IPS-20b (cell line): Measurements from ENCODE around the gene SUSD2.

ENCODE experiments used
- H3K27ac ChIP-seq: one replicate; pipeline ENCODE4 v1.5.1; 2013; ENCODE audit warnings: low read length
- H3K27me3 ChIP-seq: 2 replicates; pipeline ENCODE4 v1.6.1; 2013; ENCODE audit warnings: mild to moderate bottlenecking, low read length, inconsistent platforms; ENCODE audit not compliant: insufficient read depth
- H3K36me3 ChIP-seq: 2 replicates; pipeline ENCODE4 v1.6.1; 2013; ENCODE audit warnings: low read depth, mild to moderate bottlenecking, inconsistent platforms, low read length, moderate library complexity; ENCODE audit not compliant: insufficient read depth
- H3K4me1 ChIP-seq: 2 replicates; pipeline ENCODE4 v1.6.1; 2013; ENCODE audit warnings: mild to moderate bottlenecking, control low read depth, inconsistent platforms, low read length, moderate library complexity; ENCODE audit not compliant: insufficient read depth
- H3K4me3 ChIP-seq: 2 replicates; pipeline ENCODE4 v1.5.1; 2013; ENCODE audit warnings: mild to moderate bottlenecking, low read length, inconsistent platforms
- H3K9ac ChIP-seq: 2 replicates; pipeline ENCODE4 v1.6.1; 2013; ENCODE audit warnings: low read depth, mild to moderate bottlenecking, inconsistent platforms, low read length, moderate library complexity
- H3K9me3 ChIP-seq: 2 replicates; pipeline ENCODE4 v1.6.1; 2013; ENCODE audit warnings: mild to moderate bottlenecking, low read depth, low read length, inconsistent platforms; ENCODE audit not compliant: insufficient read depth

SUSD2 gene

GRCh38 chr22:24165673-24166072 is 15.6 kb upstream of the SUSD2 start:
- Histone ChIP-seq H3K36me3 (peaks cover 32% of the 10 kb centered on the region), H3K9me3 (no peaks in the 10 kb centered on the region), H3K4me1 (no peaks in the 10 kb centered on the region), H3K27ac (no peak overlapping the region), H3K27me3 (no peaks in the 10 kb centered on the region), H3K9ac (no peak overlapping the region), H3K4me3 (no peak overlapping the region)

DNA sequence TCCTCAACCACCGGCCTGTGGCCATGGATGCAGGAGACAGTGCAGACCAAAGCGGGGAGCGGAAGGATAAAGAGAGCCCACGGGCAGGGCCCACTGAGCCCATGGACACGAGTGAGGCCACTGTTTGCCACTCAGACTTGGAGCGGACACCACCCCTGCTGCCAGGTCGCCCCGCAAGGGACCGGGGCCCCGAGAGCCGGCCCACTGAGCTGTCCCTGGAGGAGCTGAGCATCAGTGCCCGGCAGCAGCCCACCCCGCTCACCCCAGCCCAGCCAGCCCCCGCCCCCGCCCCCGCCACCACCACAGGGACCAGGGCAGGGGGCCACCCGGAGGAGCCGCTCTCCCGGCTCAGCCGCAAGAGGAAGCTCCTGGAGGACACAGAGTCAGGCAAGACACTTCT is 14.5 kb upstream of the SUSD2 start:
- Histone ChIP-seq H3K9ac (no peak overlapping the region), H3K27ac (no peak overlapping the region), H3K27me3 (no peaks in the 10 kb centered on the region), H3K4me1 (no peaks in the 10 kb centered on the region), H3K36me3 (peaks cover 43% of the 10 kb centered on the region), H3K9me3 (no peaks in the 10 kb centered on the region), H3K4me3 (no peak overlapping the region)

DNA sequence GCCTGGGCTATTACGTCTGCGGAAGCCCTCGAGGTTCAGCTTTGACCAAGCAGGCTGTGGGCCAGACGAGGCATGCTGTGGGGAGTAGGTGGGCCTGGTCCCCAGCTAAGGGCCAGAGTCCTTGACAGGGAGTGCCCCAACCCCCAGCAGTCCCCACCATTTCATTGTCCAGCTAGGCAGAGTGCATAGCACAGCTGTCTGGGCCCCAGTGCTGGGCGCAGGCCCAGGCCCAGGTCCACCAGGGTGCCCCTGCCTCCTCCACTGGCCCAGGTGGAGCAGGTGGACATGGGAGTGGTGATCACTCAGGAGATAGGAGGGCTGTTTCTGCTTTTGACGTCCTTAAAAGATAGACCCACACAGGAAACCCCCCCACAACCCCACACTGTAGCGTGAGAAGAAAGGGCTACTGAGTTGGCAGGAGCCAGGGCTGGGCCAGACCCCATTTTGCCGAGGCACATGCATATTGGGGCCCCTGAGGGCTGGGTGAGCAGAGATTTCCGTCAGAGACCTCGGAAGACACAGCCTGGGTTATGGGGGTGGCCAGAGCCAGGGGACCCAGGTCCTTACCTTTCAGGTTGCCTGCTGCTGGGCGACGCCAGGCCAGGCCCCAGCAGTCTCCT is 11.7 kb upstream of the SUSD2 start:
- H3K9ac ChIP-seq, result no peak overlapping the region
- no peaks in the 10 kb centered on the region for H3K27me3 ChIP-seq
- no peaks in the 10 kb centered on the region for H3K4me1 ChIP-seq
- H3K9me3 ChIP-seq, result no peaks in the 10 kb centered on the region
- H3K27ac ChIP-seq, result no peak overlapping the region
- H3K36me3 ChIP-seq, result peaks cover 52% of the 10 kb centered on the region
- no peak overlapping the region for H3K4me3 ChIP-seq

- H3K4me3 ChIP-seq, result no peak overlapping the region
- no peak overlapping the region for H3K9ac ChIP-seq
- no peaks in the 10 kb centered on the region for H3K27me3 ChIP-seq
- no peak overlapping the region for H3K27ac ChIP-seq
- no peaks in the 10 kb centered on the region for H3K9me3 ChIP-seq
- H3K36me3 ChIP-seq, result peaks cover 45% of the 10 kb centered on the region
- no peaks in the 10 kb centered on the region for H3K4me1 ChIP-seq
These were observed 11.1 kb upstream of the SUSD2 start for GRCh38 chr22:24170188-24170587.

DNA sequence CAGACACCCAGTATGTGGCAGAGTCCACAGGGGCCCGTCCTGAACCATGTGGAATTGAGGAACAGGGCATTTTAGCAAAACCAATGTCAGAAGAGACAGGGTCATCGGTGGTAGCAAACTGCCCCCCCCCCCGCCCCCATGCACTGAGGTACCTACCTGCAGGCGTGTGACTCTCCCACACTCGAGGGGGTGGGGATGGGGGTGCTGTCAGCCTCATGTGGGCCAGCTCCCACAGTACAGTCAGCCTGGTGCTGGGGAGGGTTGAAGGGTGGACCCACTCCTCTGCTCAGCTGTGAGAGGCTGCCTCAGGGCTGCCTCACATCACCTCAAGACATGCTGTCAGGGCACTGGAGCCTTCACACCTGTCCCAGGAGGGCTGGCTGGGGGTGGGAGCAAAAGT is 10.7 kb upstream of the SUSD2 start:
- Histone ChIP-seq H3K9ac (no peak overlapping the region), H3K27me3 (no peaks in the 10 kb centered on the region), H3K4me1 (no peaks in the 10 kb centered on the region), H3K9me3 (no peaks in the 10 kb centered on the region), H3K27ac (no peak overlapping the region), H3K36me3 (peaks cover 43% of the 10 kb centered on the region), H3K4me3 (no peak overlapping the region)

DNA sequence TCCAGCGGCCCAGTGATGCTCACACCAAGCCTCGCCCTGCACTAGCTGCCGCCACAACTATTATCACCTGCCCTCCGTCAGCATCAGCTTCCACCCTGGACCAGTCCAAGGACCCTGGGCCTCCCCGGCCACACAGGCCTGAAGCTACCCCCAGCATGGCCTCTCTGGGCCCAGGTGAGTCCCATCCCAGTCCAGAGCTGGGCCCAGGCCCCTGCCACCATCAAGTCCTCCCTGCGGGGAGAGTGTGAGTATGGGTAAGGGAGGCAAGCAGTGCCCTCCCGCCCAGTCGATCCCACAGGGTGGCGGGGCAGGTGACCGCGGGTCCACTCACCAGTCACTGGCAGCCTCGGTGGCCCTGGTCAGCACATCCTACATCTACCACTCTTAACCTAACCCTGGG is 9.5 kb upstream of the SUSD2 start:
- no peak overlapping the region for H3K9ac ChIP-seq
- peaks cover 45% of the 10 kb centered on the region for H3K36me3 ChIP-seq
- H3K9me3 ChIP-seq, result no peaks in the 10 kb centered on the region
- H3K4me1 ChIP-seq, result no peaks in the 10 kb centered on the region
- no peak overlapping the region for H3K4me3 ChIP-seq
- no peak overlapping the region for H3K27ac ChIP-seq
- no peaks in the 10 kb centered on the region for H3K27me3 ChIP-seq

DNA sequence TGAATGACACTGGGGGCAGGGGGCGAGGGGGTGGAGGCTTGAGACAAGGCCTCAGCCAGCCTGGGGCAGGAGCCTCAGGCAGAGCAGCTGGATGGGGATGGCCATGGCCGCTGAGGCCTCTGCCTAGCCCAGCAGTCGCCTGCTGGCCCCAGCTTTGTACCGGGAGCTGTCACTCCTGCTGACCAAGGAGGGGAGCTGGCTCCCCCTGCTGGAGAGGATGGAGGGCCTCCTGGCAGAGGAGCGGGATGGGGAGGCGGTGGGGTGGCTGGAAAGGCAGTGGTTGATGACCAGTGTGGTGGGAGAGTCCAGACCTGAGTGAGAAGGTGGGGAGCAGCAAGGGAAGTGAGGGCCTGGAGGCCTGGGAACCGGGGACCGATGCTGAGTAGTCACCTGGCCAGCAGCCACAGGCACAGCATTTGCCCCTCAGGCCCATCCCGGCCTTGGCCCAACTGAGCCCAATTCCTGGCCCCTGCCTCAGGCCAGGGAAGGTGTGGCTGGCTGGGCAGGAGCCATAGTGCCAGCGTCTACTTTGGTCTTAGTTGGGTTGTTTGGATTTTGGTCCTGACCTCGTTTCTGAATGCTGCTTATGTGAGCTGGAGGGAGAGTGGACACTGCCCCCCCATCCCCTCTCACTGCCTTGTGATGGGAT is 6.0 kb upstream of the SUSD2 start:
- Histone ChIP-seq H3K4me3 (no peak overlapping the region), H3K27ac (no peak overlapping the region), H3K36me3 (peaks cover 31% of the 10 kb centered on the region), H3K27me3 (no peaks in the 10 kb centered on the region), H3K9me3 (no peaks in the 10 kb centered on the region), H3K9ac (no peak overlapping the region), H3K4me1 (no peaks in the 10 kb centered on the region)

GRCh38 chr22:24176040-24176439 is 5.2 kb upstream of the SUSD2 start:
- peaks cover 3% of the 10 kb centered on the region for H3K4me1 ChIP-seq
- H3K9me3 ChIP-seq, result no peaks in the 10 kb centered on the region
- H3K4me3 ChIP-seq, result no peak overlapping the region
- H3K27me3 ChIP-seq, result no peaks in the 10 kb centered on the region
- no peak overlapping the region for H3K9ac ChIP-seq
- no peak overlapping the region for H3K27ac ChIP-seq
- H3K36me3 ChIP-seq, result peaks cover 29% of the 10 kb centered on the region

- H3K36me3 ChIP-seq, result peaks cover 23% of the 10 kb centered on the region
- no peak overlapping the region for H3K9ac ChIP-seq
- H3K9me3 ChIP-seq, result no peaks in the 10 kb centered on the region
- H3K4me3 ChIP-seq, result no peak overlapping the region
- H3K27me3 ChIP-seq, result no peaks in the 10 kb centered on the region
- peaks cover 7% of the 10 kb centered on the region for H3K4me1 ChIP-seq
- H3K27ac ChIP-seq, result no peak overlapping the region
These were observed 4.7 kb upstream of the SUSD2 start for GRCh38 chr22:24176630-24177029.

DNA sequence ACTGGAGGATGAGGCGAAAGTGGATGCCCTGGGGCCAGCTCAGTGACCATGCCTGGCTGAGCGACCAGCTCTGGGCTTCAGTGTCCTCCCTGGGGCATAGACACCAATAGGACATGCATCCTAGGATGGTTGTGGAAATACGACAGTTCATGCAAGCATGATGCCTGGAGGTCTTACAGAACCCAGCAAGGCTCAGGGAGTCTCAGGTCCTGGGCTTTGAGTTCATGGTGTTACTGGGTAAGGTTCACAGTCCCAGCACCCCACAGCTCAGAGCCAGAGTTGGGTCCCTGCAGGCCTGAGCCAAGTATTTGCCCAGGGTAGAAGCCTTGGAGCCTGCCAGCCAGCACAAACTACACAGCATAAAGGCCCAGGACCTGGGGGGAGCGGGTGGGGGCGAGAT is 4.2 kb upstream of the SUSD2 start:
- Histone ChIP-seq H3K27me3 (no peaks in the 10 kb centered on the region), H3K4me1 (peaks cover 8% of the 10 kb centered on the region), H3K36me3 (peaks cover 19% of the 10 kb centered on the region), H3K9ac (no peak overlapping the region), H3K4me3 (no peak overlapping the region), H3K27ac (no peak overlapping the region), H3K9me3 (no peaks in the 10 kb centered on the region)

- H3K9me3 ChIP-seq, result no peaks in the 10 kb centered on the region
- H3K36me3 ChIP-seq, result peaks cover 14% of the 10 kb centered on the region
- no peak overlapping the region for H3K9ac ChIP-seq
- no peak overlapping the region for H3K4me3 ChIP-seq
- H3K27me3 ChIP-seq, result no peaks in the 10 kb centered on the region
- no peak overlapping the region for H3K27ac ChIP-seq
- peaks cover 8% of the 10 kb centered on the region for H3K4me1 ChIP-seq
These were observed 3.8 kb upstream of the SUSD2 start for GRCh38 chr22:24177456-24177855.

DNA sequence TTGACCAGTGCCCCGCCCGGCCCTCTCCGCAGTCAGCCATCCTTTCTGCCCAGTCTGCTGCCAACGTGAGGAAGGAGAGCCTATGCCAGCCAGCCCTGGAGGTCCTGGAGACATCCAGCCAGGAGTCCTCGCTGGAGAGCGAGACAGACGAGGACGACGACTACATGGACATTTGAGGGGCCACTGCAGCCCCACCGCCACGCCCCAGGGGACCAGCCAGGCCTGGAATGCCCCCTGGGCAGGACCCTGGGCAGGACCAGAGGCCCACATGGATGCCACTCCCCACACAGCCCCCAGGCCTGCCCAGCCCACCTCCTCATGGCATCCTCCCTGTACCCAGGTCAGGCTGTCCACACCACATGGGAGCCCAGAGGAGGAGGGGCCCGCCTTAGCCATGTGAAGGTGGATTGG is 3.3 kb upstream of the SUSD2 start:
- Histone ChIP-seq H3K36me3 (peaks cover 9% of the 10 kb centered on the region; the same call in 1 of the 2 replicates), H3K9me3 (no peaks in the 10 kb centered on the region), H3K4me3 (no peak overlapping the region), H3K27me3 (no peaks in the 10 kb centered on the region), H3K27ac (no peak overlapping the region), H3K4me1 (peaks cover 8% of the 10 kb centered on the region), H3K9ac (no peak overlapping the region)
